Activated naive CD4-positive, alpha-beta T cell treated with Interleukin-2 at 50 U/mL for 16 hours (primary cell): ENCODE data around the gene DUSP8.
"Not testable (repeated sequence)": the region's sequence is repeated elsewhere in the genome, so short reads cannot be mapped to it uniquely, and the experiment has no call there.

ENCODE experiments used
- DNase-seq: peaks from one replicate; pipeline ENCODE4 v3.0.0-alpha.2; 2020

DUSP8 gene

DNA sequence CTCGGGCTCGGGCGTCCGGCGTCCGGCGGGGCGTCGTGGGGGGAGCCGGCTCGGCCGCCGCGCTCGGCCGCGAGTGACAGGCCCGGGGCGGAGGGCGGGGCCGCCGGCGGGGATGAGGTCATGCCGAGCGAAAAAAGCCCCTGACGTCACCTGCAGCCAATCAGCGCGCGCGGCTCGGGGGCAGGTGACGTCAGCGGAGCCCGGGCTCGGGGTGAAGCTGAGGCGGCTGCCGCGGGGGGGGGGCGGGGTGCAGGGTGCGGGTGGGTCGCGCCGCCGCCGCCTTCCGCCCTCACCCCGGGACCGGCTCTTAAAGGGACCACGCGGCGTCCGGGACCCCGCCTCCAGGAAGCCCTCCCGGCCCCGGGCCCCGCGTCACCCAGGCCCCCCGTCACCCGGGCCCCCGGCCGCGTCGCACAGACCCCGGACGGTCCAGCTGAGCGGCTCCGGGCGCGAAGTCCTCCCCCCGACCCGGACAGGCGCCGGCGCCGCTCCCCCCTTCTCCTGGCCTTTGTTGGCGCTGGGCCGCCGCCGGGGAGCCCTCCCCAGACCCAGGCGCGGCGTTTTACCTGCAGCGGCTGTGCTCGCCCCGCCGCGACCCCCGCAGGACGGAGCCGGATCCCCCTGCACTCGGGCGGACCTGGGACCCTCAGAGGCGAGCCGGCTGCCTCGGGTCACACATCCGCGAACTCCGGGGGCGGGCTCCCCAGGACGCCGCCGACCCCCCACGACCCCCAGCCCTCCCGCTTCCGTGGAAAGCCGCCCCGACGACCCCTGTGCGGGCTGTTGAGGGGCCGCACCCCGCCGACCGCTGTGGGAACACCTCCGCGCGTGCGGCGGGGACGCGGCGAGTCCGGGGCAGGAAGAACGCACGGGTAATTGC lies at the start of gene DUSP8:
TSS of gene DUSP8 (minus strand) at position 75 of the 880 bp plus-strand sequence. CDS start 6,445 bp downstream, outside the sequence.
- DNase-seq = peak; percentile 92

DNA sequence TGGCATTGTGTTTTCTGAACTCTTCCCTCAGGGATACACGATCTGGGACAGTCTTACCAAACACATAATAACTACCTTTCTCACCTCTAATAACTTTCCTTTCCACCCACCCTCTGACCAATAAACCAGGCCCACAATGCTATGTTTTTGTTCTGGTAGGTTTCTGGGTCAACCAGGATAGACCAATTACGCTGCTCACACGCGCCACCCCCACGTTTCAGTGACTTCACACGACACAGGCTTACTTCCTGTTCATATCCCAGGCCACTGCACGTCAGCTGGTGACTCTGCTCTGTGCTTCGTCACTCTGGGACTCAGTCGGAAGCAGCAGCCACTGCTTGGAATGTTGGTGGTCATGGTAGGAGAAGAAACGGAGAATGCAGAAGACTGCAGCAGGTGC lies 47.4 kb upstream of the DUSP8 start:
- peak; percentile 42 for DNase-seq

- no peak for DNase-seq
Measured at GRCh38 chr11:1618231-1618630, 46.2 kb upstream of the DUSP8 start.

- DNase-seq = no peak
Measured at GRCh38 chr11:1608363-1608762, 36.3 kb upstream of the DUSP8 start, which contains the start of gene KRTAP5-3. Gene KRTAP5-3 (minus strand): TSS chr11:1608463. CDS start chr11:1608385, 78 bp downstream.

DNA sequence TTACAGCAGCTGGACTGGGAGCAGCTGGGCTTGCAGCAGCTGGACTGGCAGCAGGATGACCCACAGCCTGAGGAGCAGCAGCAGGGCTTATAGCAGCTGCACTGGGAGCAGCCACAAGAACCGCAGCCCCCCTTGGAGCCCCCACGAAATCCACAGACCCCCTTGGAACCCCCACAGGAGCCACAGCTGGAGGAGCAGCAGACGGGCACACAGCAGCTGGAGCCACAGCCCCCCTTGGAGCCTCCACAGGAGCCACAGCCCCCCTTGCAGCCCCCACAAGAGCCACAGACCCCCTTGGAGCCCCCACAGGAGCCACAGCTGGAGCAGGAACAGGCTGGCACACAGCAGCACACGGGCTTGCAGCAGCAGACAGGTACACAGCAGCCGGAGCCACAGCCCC lies 35.8 kb upstream of the DUSP8 start:
- DNase-seq = not testable (repeated sequence)

DNA sequence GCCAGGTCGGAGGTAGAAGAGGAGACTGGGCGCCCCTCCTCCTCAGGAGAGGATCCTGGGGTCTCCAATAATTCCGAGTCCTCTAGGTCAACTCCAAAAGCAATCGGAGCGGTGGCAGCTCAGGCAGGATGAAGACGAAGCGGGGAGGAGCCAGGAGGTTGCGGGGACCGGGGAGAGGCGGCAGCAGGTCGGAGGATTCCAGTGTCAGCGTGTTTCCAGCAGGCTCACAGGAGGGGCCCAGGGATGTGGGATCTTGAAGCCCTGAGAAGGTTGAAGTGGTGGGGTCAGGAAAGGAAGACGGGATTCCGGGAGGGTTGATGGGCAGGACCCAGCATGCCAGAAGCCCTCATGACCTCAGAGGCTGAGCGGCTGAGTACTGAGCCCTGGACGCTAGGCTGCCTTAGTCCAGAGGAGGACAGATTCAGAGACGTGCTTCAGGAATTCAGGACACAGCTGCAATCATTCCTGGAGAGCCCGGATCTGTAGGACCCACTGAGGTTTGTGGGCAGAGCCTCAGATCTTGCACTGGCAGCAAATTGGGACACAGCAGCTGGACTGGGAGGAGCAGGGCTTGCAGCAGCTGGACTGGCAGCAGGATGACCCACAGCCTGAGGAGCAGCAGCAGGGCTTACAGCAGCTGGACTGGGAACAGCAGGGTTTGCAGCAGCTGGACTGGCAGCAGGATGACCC lies 35.2 kb upstream of the DUSP8 start:
- not testable (repeated sequence) for DNase-seq

GRCh38 chr11:1605923-1606322 lies 33.9 kb upstream of the DUSP8 start:
- DNase-seq = peak; percentile 33

GRCh38 chr11:1604711-1605110 lies 32.6 kb upstream of the DUSP8 start:
- DNase-seq = no peak

DNA sequence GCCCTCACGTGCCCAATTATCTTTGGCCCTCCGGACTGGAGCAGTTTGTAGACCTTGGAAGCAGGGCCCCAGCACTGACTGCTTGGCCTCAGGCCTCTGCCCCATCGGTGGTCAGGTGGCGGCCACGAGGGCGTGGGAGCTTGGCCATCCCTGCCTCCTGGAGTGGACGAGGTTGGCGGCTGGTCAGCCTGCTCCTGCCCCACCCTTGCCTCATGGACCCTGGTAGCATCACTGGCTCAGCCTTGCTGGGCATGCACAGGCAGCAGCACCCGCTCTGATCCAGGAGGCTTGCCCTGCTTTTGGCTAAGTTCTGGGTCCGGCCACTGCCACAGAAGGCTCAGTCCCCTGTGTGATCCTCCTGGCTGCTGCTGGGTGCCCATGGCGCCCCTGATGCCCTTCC lies 32.1 kb upstream of the DUSP8 start:
- no peak for DNase-seq

DNA sequence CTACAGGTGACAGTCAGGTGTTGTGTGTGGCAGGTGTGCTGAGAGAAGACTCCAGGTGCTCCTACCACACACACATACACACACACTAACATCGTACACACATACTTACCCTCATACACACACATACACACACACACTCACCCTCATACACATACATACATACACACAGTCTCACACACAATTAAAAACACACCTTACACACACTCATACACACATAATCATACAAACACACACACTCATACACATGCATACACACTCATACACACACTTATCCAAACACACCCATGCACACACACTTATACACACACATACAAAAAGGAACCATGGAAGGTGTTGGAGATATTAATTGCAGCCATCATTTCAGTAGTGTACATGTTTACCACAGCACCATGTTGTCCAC lies 31.6 kb upstream of the DUSP8 start:
- DNase-seq = no peak

- DNase-seq = not testable (repeated sequence)
Measured at GRCh38 chr11:1601663-1602062, 29.6 kb upstream of the DUSP8 start.

GRCh38 chr11:1600626-1601025 lies 28.6 kb upstream of the DUSP8 start:
- DNase-seq = no peak

DNA sequence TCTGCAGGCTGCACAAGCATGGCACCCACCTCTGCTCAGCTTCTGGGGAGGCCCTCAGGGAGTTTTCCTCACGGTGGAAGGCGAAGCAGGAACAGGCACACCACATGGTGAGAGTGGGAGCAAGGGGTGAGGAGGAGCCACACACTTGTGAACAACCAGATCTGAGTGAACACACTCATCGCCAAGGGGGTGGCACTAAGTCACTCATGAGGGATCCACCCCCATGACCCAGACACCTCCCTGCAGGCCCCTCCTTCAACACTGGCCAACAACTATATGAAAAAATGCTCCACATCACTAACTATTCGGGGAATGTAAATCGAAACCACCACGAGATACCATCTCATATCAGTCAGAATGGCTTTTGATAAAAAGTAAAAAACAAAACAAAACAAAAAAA lies 26.7 kb upstream of the DUSP8 start:
- DNase-seq = peak; percentile 18

GRCh38 chr11:1598406-1598805 lies 26.3 kb upstream of the DUSP8 start:
- DNase-seq = not testable (repeated sequence)

GRCh38 chr11:1597994-1598380 lies 25.9 kb upstream of the DUSP8 start, which contains the start of gene KRTAP5-2:
Gene KRTAP5-2 (minus strand): TSS chr11:1598294. CDS start chr11:1598250, 44 bp downstream.
- DNase-seq = no peak

GRCh38 chr11:1597331-1597993 lies 25.4 kb upstream of the DUSP8 start:
- DNase-seq = no peak

DNA sequence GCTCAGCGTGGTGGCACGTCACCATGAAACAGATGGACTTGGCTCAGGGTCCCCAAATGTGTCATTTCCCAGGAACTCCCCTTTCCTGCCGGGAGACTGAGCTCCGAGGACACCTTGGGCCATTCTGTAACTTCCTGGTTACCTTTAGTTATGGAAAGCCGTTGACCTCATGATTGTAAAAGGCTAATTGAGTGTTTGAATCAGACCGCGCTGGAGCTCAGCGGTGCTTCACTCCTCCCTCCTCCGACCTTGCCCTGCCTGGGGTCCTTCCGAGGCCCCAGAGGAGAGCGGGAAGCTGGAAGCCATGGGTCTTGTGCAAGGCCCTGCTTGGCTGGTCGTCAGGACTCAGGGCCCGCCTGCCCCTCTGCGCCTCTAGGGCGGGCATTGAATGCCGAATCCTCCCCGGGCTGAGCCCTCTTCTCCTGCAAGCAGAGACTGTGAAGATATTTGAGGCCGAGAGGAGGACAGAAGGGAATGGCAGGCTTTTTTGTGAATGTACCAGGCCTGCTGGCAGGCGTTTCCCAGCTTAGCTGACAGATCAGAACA lies 24.6 kb upstream of the DUSP8 start:
- DNase-seq = not testable (repeated sequence)

DNA sequence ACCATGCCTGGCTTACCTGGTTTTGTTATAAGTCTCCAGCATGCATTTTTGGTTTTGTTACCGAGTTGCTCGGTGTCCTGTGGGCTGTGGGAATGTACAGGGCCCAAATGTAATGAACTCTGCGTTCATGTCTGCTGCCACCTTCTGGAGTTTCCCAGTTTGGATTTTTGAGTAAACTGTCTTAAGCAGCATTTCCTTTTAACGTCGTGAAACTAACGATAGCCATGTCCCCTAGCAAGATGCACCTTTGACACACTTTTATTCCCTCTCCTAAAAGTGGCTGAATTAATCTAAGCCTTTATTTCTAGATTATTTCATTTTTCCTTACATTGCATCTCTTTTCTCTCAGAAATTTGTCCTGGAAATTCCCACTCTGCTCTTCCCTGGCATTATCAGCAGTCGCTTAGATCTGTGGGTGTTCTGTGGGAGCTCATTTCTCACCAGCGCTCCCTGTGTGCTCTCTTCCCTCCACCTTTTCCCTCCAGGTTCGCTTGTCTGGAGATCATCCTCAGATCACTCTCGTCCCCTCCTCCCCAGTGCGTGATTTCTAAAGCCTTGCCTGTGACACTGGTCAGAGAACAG lies 24.0 kb upstream of the DUSP8 start:
- not testable (repeated sequence) for DNase-seq

DNA sequence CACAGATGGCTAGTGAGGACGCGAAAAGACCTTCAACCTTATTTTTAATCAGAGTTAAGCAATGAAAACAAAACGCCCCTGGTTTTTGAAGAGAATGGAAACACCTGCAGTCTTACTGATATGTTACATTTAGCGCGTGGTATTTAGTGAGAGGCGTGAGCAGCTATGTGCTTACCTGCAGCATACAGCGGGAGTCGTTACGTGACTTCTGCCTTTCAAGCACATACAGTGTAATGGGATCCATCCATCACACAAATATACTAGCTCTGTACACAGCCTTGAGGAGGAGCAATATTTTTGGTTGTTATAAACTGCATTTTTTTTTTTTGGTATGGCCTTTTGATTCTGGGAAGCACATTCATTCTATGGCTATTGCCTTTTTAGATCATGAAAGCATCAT lies 20.6 kb upstream of the DUSP8 start:
- no peak for DNase-seq

- DNase-seq = no peak
Measured at GRCh38 chr11:1589996-1590395, 17.9 kb upstream of the DUSP8 start.

DNA sequence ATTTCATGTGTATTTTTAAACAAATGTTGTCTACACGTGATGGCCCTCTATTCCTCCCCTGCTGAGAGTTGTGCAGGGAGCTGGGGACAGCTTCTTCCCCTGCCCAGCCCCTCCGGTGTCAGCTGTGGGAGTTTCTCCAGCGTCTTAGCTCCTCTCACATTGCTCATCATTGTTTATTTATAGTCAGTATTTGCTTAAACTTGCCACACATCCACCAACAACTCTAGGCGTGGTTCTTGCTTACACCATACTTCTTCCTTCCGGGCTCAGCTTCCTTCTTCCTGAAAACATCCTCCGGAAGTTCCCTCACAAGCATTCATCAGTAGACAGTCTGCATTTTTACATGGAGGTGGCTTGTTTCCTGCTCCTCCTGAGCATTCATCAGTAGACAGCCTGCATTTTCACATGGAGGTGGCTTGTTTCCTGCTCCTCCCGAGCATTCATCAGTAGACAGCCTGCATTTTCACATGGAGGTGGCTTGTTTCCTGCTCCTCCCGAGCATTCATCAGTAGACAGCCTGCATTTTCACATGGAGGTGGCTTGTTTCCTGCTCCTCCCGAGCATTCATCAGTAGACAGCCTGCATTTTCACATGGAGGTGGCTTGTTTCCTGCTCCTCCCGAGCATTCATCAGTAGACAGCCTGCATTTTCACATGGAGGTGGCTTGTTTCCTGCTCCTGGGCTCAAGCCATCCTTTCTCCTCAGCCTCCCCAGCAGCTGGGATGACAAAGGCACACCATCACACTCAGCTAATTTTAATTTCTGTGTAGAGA lies 17.3 kb upstream of the DUSP8 start:
- not testable (repeated sequence) for DNase-seq

- DNase-seq = no peak
Measured at GRCh38 chr11:1586699-1587098, 14.6 kb upstream of the DUSP8 start.
